H1 (cell line): ENCODE data around the gene GRIP1. TPM values are rescaled to one million over a fixed set of nuclear protein-coding genes. Genes with fewer than 3 reads are reported as not detected.

ENCODE experiments used
- CTCF ChIA-PET: fragments of 300-600 bp; sonication (Branson Sonifier 250); formaldehyde crosslinking; loops from one replicate; lab custom pipeline; 2021; ENCODE audit not compliant: partially characterized antibody; lab: Charles Lee
- POLR2A ChIA-PET: fragments of 300-600 bp; sonication (Branson Sonifier 250); formaldehyde crosslinking; loops from one replicate; lab custom pipeline; 2021; ENCODE audit warnings: inconsistent platforms; ENCODE audit not compliant: partially characterized antibody; lab: Charles Lee
- DNase-seq, 2 experiments: peaks; one replicate each; pipeline versions ENCODE4 v3.0.0 to v3.0.0-alpha.2; 2010 to 2022; ENCODE audit warnings: low spot score in 2 of 2, low read depth in 1 of 2, mixed read lengths in 1 of 2
- FAIRE-seq: peaks from 2 replicates; lab custom pipeline; 2011; peaks lifted over from hg19 to GRCh38; lab: Jason Lieb, UNC
- H2AFZ ChIP-seq: 2 replicates; pipeline ENCODE4 v1.8.1; 2012; ENCODE audit warnings: low read length, inconsistent platforms
- H2AK5ac ChIP-seq: 2 replicates; pipeline ENCODE4 v1.6.1; 2013; ENCODE audit warnings: low read depth, low read length
- H2BK120ac ChIP-seq: replicated peaks from 2 replicates; pipeline ENCODE3; 2013; ENCODE audit warnings: low read depth, low read length, inconsistent platforms
- H2BK12ac ChIP-seq: 2 replicates; pipeline ENCODE4 v1.6.1; 2013; ENCODE audit warnings: low read depth, low read length
- H2BK15ac ChIP-seq: 2 replicates; pipeline ENCODE4 v1.6.1; 2013; ENCODE audit warnings: low read length
- H2BK20ac ChIP-seq: 2 replicates; pipeline ENCODE4 v1.6.1; 2013; ENCODE audit warnings: low read length
- H2BK5ac ChIP-seq: 2 replicates; pipeline ENCODE4 v1.6.1; 2013; ENCODE audit warnings: low read depth, low read length
- H3K14ac ChIP-seq: 2 replicates; pipeline ENCODE4 v1.6.1; 2013; ENCODE audit warnings: inconsistent platforms; ENCODE audit not compliant: insufficient read length
- H3K18ac ChIP-seq: 2 replicates; pipeline ENCODE4 v1.6.1; 2013; ENCODE audit warnings: low read length; ENCODE audit errors: extremely low read depth
- H3K23ac ChIP-seq: 2 replicates; pipeline ENCODE4 v1.6.1; 2013; ENCODE audit warnings: inconsistent platforms; ENCODE audit not compliant: insufficient read length
- H3K23me2 ChIP-seq: 2 replicates; pipeline ENCODE4 v1.6.1; 2013; ENCODE audit warnings: low read depth, low read length
- H3K27ac ChIP-seq: 2 replicates; pipeline ENCODE4 v1.6.1; 2011; ENCODE audit warnings: low read depth, low read length, inconsistent platforms
- H3K27me3 ChIP-seq, 4 experiments: replicated peaks in 1 of 4; 1 replicate in 1 of 4; 2 replicates in 3 of 4; pipeline versions ENCODE4 v1.6.1 to v1.8.1; 2011 to 2013; ENCODE audit warnings: low read length in 3 of 4, mild to moderate bottlenecking in 3 of 4, inconsistent platforms in 2 of 4, mixed read lengths in 2 of 4, moderate library complexity in 1 of 4; ENCODE audit not compliant: control insufficient read depth in 3 of 4, insufficient read depth in 3 of 4; ENCODE audit errors: extremely low read depth in 1 of 4
- H3K36me3 ChIP-seq, 4 experiments: 2 replicates each; pipeline versions ENCODE4 v1.6.1 to v1.8.1; 2011 to 2013; ENCODE audit warnings: mild to moderate bottlenecking in 4 of 4, low read length in 3 of 4, moderate library complexity in 2 of 4, control low read depth in 1 of 4, inconsistent platforms in 1 of 4; ENCODE audit not compliant: insufficient read depth in 4 of 4, control insufficient read depth in 2 of 4
- H3K4ac ChIP-seq: replicated peaks from 2 replicates; pipeline ENCODE3; 2013; ENCODE audit warnings: low read length, low read depth, mixed read lengths, inconsistent platforms; ENCODE audit not compliant: insufficient read length
- H3K4me1 ChIP-seq, 4 experiments: replicated peaks in 1 of 4; 1 replicate in 1 of 4; 2 replicates in 3 of 4; pipeline versions ENCODE4 v1.6.1 to v1.8.1; 2011 to 2013; ENCODE audit warnings: low read length in 3 of 4, inconsistent platforms in 2 of 4, mixed read lengths in 1 of 4; ENCODE audit not compliant: insufficient read depth in 4 of 4, control insufficient read depth in 3 of 4
- H3K4me2 ChIP-seq, 2 experiments: 2 replicates each; pipeline versions ENCODE4 v1.6.1 to v1.8.1; 2011 to 2013; ENCODE audit warnings: low read depth in 2 of 2, low read length in 2 of 2, control low read depth in 1 of 2, inconsistent platforms in 1 of 2, mild to moderate bottlenecking in 1 of 2; ENCODE audit not compliant: insufficient read depth in 1 of 2
- H3K4me3 ChIP-seq, 4 experiments: fragments of 200-600, 300-600 bp in 1 of 4; sonication (generic), shearing (Covaris generic), sonication (Bioruptor Twin) in 1 of 4; 2 replicates each; pipeline versions ENCODE4 v1.5.1 to v1.8.1; 2011 to 2016; ENCODE audit warnings: low read length in 4 of 4, low read depth in 3 of 4, control low read depth in 2 of 4, inconsistent platforms in 2 of 4, mild to moderate bottlenecking in 2 of 4, mixed read lengths in 1 of 4, moderate library complexity in 1 of 4; ENCODE audit not compliant: insufficient read depth in 2 of 4; ENCODE audit errors: extremely low read depth in 1 of 4
- H3K56ac ChIP-seq: replicated peaks from 2 replicates; pipeline ENCODE3; 2013; ENCODE audit warnings: low read depth, mild to moderate bottlenecking, mixed read lengths, low read length, inconsistent platforms; ENCODE audit not compliant: insufficient read length
- H3K79me1 ChIP-seq: 2 replicates; pipeline ENCODE4 v1.6.1; 2013; ENCODE audit warnings: low read depth, low read length, control low read depth
- H3K79me2 ChIP-seq, 2 experiments: 2 replicates each; pipeline versions ENCODE4 v1.6.1 to v1.8.1; 2012 to 2013; ENCODE audit warnings: low read length in 2 of 2, mild to moderate bottlenecking in 2 of 2, inconsistent platforms in 1 of 2; ENCODE audit not compliant: insufficient read depth in 2 of 2, control insufficient read depth in 1 of 2
- H3K9ac ChIP-seq, 4 experiments: replicated peaks in 1 of 4; 1 replicate in 1 of 4; 2 replicates in 3 of 4; pipeline versions ENCODE4 v1.6.1 to v1.8.1; 2011 to 2013; ENCODE audit warnings: low read depth in 3 of 4, low read length in 3 of 4, control low read depth in 2 of 4, mild to moderate bottlenecking in 2 of 4, moderate library complexity in 2 of 4, inconsistent platforms in 1 of 4; ENCODE audit errors: extremely low read depth in 1 of 4
- H3K9me3 ChIP-seq, 2 experiments: 2 replicates each; pipeline versions ENCODE4 v1.6.1 to v1.8.1; 2012 to 2013; ENCODE audit warnings: mild to moderate bottlenecking in 2 of 2, moderate library complexity in 2 of 2, control low read depth in 1 of 2, inconsistent platforms in 1 of 2, low read depth in 1 of 2, low read length in 1 of 2, mixed read lengths in 1 of 2; ENCODE audit not compliant: insufficient read depth in 2 of 2
- H4K20me1 ChIP-seq, 2 experiments: replicated peaks in 1 of 2; 2 replicates each; pipeline versions ENCODE3 to v1.8.1; 2011 to 2013; ENCODE audit warnings: inconsistent platforms in 2 of 2, low read length in 2 of 2, mild to moderate bottlenecking in 1 of 2; ENCODE audit not compliant: insufficient read depth in 2 of 2, control insufficient read depth in 1 of 2
- H4K5ac ChIP-seq: 2 replicates; pipeline ENCODE4 v1.6.1; 2013; ENCODE audit warnings: low read length, low read depth, mixed read lengths, inconsistent platforms; ENCODE audit not compliant: insufficient read length
- H4K8ac ChIP-seq: 2 replicates; pipeline ENCODE4 v1.8.0; 2013; ENCODE audit warnings: mild to moderate bottlenecking, moderate library complexity, low read length, inconsistent platforms; ENCODE audit not compliant: insufficient read depth; ENCODE audit errors: extremely low read depth
- H4K91ac ChIP-seq: replicated peaks from 2 replicates; pipeline ENCODE3; 2013; ENCODE audit warnings: low read length, mixed read lengths, inconsistent platforms; ENCODE audit not compliant: insufficient read length
- NANOG ChIP-seq: IDR thresholded peaks from 2 replicates; pipeline ENCODE4 v1.6.1; 2011; ENCODE audit warnings: low read length, low read depth, mild to moderate bottlenecking, inconsistent platforms; ENCODE audit not compliant: insufficient read depth, poor library complexity, severe bottlenecking
- WGBS, 2 experiments: shearing (Covaris generic) in 1 of 2; methylation state at CpG; one replicate each; pipeline versions ENCODE4 v1.1.6 to v1.1.7; 2013 to 2015; ENCODE audit warnings: low lambda C conversion rate in 2 of 2, mixed read lengths in 2 of 2, inconsistent platforms in 1 of 2, low coverage in 1 of 2, missing lambda C conversion rate in 1 of 2; ENCODE audit not compliant: insufficient replicate concordance in 2 of 2, insufficient coverage in 1 of 2, insufficient read length in 1 of 2; ENCODE audit errors: extremely low coverage in 1 of 2, missing lambda C conversion rate in 1 of 2; 5-methylcytosine and 5-hydroxymethylcytosine counted together
- polyA plus RNA-seq, 7 experiments: library from polyadenylated mRNA; depleted of rRNA in 3 of 7; stranded (reverse) in 5 of 7; unstranded in 2 of 7; fragments of >200 nt in 5 of 7; fragments of 200-250 nt in 2 of 7; gene quantifications; 1 replicate in 5 of 7; 2 replicates in 1 of 7; 4 replicates in 1 of 7; pipeline versions ENCODE4 v1.2.1 to v1.2.3, GENCODE V29; 2011 to 2013; ENCODE audit warnings: missing spikeins in 2 of 7, mixed read lengths in 2 of 7
- total RNA-seq: library from RNA; stranded (reverse); fragmentation: NEBNext Ultra II Directional; extraction: Animal tissue kit (Norgen Biotek cat#: 25700); gene quantifications from 2 replicates; pipeline ENCODE4 v1.2.1, GENCODE V29; 2021

The GRIP1 gene
- total and polyA plus RNA-seq, 2 of the 8 experiments (the other 6 are each of a cell fraction or from before 2014, with no cell fraction given) = 4.5 to 27.3 TPM

DNA sequence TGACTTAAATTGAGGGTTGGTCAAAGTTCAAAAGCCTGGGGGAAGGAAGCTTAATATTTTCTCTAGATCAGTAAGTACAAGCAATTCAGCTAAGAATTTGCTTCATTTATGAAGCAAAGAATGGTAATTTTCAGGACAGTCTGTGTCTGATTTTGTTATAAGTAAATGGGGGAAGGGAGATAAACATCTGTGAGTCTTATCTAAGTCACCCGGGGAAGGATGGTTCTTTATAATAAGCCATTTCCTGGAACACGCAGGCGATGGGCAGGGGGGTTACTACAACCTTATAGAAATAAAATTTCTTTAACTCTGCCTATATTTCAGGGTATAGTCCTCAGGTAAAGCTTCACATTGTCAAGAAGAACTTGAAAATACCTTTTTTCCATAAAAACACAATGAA lies 333.7 kb downstream of the GRIP1 start:
- Histone ChIP-seq H3K79me2 (no peaks in the 10 kb centered on the region), H4K5ac (no peak overlapping the region), H3K23ac (no peak overlapping the region), H2AFZ (no peak overlapping the region), H2BK20ac (no peak overlapping the region), H4K8ac (no peak overlapping the region), H4K20me1 (no peaks in the 10 kb centered on the region), H2BK5ac (no peak overlapping the region), H2BK12ac (no peak overlapping the region), H3K27ac (no peak overlapping the region), H3K56ac (no peak overlapping the region), H3K4me3 (no peak overlapping the region), H3K14ac (no peak overlapping the region), H3K18ac (no peak overlapping the region), H3K9ac (no peak overlapping the region), H3K79me1 (no peaks in the 10 kb centered on the region), H3K27me3 (no peaks in the 10 kb centered on the region), H3K36me3 (peaks cover 0 to 12% (median 6%) of the 10 kb centered on the region in 4 experiments; a peak in 6 of 8 replicates), H3K9me3 (peaks cover 10 to 11% of the 10 kb centered on the region in 2 experiments), H2AK5ac (no peak overlapping the region)
- CTCF ChIA-PET = interaction anchor here (0.6 to 1.4 kb wide), 2 partner anchors 63 to 275 kb away, joined by 3 read pairs; no protein-coding TSS in a partner anchor
- DNase-seq = no peak
- TF ChIP-seq NANOG = no peak
- TF ChIP-seq, all 59 proteins: peak for 0
- no peak overlapping the region for H3K4ac ChIP-seq
- 94% methylated on average over 3 of the region's 3 CpGs; no CpG with 5 or more reads in 1 of the 2 experiments for WGBS, 2 experiments
- no peak for FAIRE-seq
- H3K4me2 ChIP-seq = no peak overlapping the region
- no peak overlapping the region for H4K91ac ChIP-seq
- POLR2A ChIA-PET = no interaction called here
- H2BK120ac ChIP-seq = no peak overlapping the region
- H3K4me1 ChIP-seq = no peaks in the 10 kb centered on the region
- H3K23me2 ChIP-seq = no peaks in the 10 kb centered on the region
- no peak overlapping the region for H2BK15ac ChIP-seq
